Left lung (tissue), 10 donors: ENCODE data around the gene GSK3A. TPM values are rescaled to one million over a fixed set of nuclear protein-coding genes. Genes with fewer than 3 reads are reported as not detected.

Experiments used
- ATAC-seq: fragments of 200-7000 bp; cut with Tn5 transposase; one replicate; pipeline ENCODE4 v1.9.1; 2020; ENCODE audit warnings: moderate library complexity
- DNase-seq, 4 donors: peaks; one replicate each; pipeline ENCODE4 v3.0.0-alpha.2; 2013 to 2020
- H3K27ac ChIP-seq, 2 donors: fragments of 200-600 bp; sonication (generic) in 1 of 2; one replicate each; pipeline versions ENCODE4 v1.5.0 to v1.8.0; 2020 to 2021
- H3K27me3 ChIP-seq, 2 donors: fragments of 200-600 bp; sonication (generic) in 1 of 2; one replicate each; pipeline versions ENCODE4 v1.5.0 to v1.8.0; 2020 to 2021
- H3K36me3 ChIP-seq, 2 donors: fragments of 200-600 bp; sonication (generic) in 1 of 2; one replicate each; pipeline versions ENCODE4 v1.5.0 to v1.8.0; 2020 to 2021
- H3K4me1 ChIP-seq, 2 donors: fragments of 200-600 bp; one replicate each; pipeline ENCODE4 v1.8.0; 2021
- H3K4me3 ChIP-seq, 2 donors: fragments of 200-600 bp; sonication (generic) in 1 of 2; one replicate each; pipeline versions ENCODE4 v1.5.0 to v1.8.0; 2020 to 2021; ENCODE audit warnings: mild to moderate bottlenecking in 1 of 2
- H3K9me3 ChIP-seq, 2 donors: fragments of 200-600 bp; sonication (generic) in 1 of 2; one replicate each; pipeline versions ENCODE4 v1.5.0 to v1.8.0; 2020 to 2021
- CTCF ChIP-seq, 2 donors: fragments of 200-600 bp; sonication (generic) in 1 of 2; IDR thresholded peaks; one replicate each; pipeline versions ENCODE4 v1.5.0 to v1.8.0; 2021; ENCODE audit warnings: antibody characterized with exemption in 2 of 2
- intact Hi-C, 2 donors: fragments of 100-400 bp; cut with DNase I; formaldehyde crosslinking; loops; one replicate each; pipeline versions ENCODE4 v1.11.2 to v1.14.2; 2022
- polyA plus RNA-seq, 6 donors: library from polyadenylated mRNA; unstranded; fragments of 120-200 nt; gene quantifications; one replicate each; pipeline ENCODE4 v1.2.1, GENCODE V29; 2013; ENCODE audit not compliant: insufficient read length in 6 of 6
- total RNA-seq, 2 donors: library from RNA; stranded (reverse); fragmentation: NEBNext Ultra II Directional; extraction: Animal tissue kit (Norgen Biotek cat#: 25700); gene quantifications; one replicate each; pipeline ENCODE4 v1.2.1, GENCODE V29; 2021
- donor health status: DM: no; HTN: yes; CAD: no.
- donor health status: DM: no; HTN: no; CAD: no.

GSK3A gene
- total and polyA plus RNA-seq, 8 donors = 33.4 to 67.4 (median 61.1) TPM

DNA sequence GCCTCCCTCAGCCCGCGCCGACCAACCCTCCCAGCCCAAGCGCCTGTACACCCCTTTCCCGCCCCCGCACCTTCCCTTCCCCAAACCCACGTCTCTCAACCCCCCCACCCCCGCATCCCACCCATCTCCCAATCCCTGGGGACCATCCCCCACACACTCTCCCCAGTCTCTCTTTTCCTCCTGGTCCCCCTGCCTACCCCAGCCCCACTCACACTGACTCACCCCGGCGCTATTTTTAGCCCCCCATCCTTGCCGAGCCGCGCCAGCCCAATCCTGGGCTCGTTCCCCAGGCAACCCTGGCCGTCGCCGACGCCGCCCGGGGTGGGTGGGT lies 38.4 kb upstream of the GSK3A start:
- Histone ChIP-seq H3K27me3 (no peaks in the 10 kb centered on the region), H3K27ac (peak overlapping the region; percentile 89 to 94), H3K4me1 (peaks cover 61 to 82% of the 10 kb centered on the region in 2 donors), H3K36me3 (peaks cover 0 to under 1% of the 10 kb centered on the region in 2 donors), H3K4me3 (peak overlapping the region; percentile 75 to 76), H3K9me3 (no peaks in the 10 kb centered on the region)
- intact Hi-C loops = no loop called here
- DNase-seq (peak in 1 of 4 donors; percentile 59), ATAC-seq (peak; percentile 6)
- TF ChIP-seq CTCF (IDR thresholded peaks at IDR 0.05) = no peak

GRCh38 chr19:42279902-42280814 lies 37.8 kb upstream of the GSK3A start:
- Histone ChIP-seq H3K27me3 (no peaks in the 10 kb centered on the region), H3K9me3 (no peaks in the 10 kb centered on the region), H3K4me1 (peaks cover 57 to 82% of the 10 kb centered on the region in 2 donors), H3K36me3 (peaks cover 0 to 7% of the 10 kb centered on the region in 2 donors), H3K4me3 (peak overlapping the region; percentile 75 to 76), H3K27ac (peak overlapping the region; percentile 89 to 94)
- ATAC-seq = peak; percentile 62
- peak; percentile 83 to 93 (median 90) for DNase-seq
- peak; percentile 73 to 88 for TF ChIP-seq CTCF (IDR thresholded peaks at IDR 0.05)
- intact Hi-C loops = no loop called here

DNA sequence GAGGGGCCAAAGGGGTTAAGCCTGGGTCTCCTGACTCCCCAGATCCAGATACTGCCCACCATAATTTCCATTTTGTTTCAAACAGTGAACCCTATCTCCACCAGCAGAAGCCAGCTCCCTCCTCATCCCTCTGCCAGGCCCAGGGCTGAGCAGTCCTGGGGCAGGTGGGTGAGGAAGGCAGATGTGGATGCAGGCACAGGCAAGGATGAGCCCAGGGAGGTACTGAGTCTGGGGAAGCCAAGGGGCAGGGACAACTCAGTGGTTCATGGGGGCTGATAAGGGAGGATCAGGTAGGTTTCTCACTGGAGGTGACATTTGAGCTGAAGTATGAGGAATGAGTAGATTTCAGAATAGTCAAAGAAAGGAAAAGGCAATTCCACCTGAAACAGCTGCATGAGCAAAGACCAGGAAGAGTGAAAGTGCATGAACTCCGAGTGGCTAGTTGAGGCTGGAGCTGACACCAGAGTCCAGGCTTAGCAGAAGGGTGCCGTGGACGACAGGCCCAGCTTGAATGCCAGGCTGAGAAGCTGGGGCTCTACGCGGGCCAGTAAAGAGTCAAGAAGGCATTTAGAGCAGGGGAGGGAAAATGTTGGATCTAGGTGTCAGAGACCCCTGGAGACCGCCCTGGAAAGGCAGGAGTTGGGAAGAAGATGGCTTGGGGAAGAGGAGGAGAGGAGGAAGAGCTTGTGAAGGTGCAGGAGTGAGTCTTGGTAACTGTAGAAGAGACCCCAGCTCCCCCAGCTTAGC lies 36.9 kb upstream of the GSK3A start:
- Histone ChIP-seq H3K4me3 (peak overlapping the region; percentile 75 to 76), H3K36me3 (peaks cover 0 to 15% of the 10 kb centered on the region in 2 donors), H3K27me3 (no peaks in the 10 kb centered on the region), H3K9me3 (no peaks in the 10 kb centered on the region), H3K4me1 (peaks cover 60 to 83% of the 10 kb centered on the region in 2 donors), H3K27ac (peak overlapping the region; percentile 89 to 94)
- intact Hi-C loops = no loop called here
- DNase-seq (no peak), ATAC-seq (no peak)
- TF ChIP-seq CTCF (IDR thresholded peaks at IDR 0.05) = no peak

GRCh38 chr19:42278452-42279154 lies 36.2 kb upstream of the GSK3A start:
- Histone ChIP-seq H3K36me3 (peaks cover 0 to 23% of the 10 kb centered on the region in 2 donors), H3K4me1 (peaks cover 60 to 83% of the 10 kb centered on the region in 2 donors), H3K27ac (peak overlapping the region; percentile 89 to 94), H3K4me3 (no peak overlapping the region), H3K9me3 (no peaks in the 10 kb centered on the region), H3K27me3 (no peaks in the 10 kb centered on the region)
- no peak for TF ChIP-seq CTCF (IDR thresholded peaks at IDR 0.05)
- ATAC-seq (no peak), DNase-seq (no peak)
- intact Hi-C loops = no loop called here
